Muscle of arm (tissue), 12 donors: ENCODE results near the gene PRKCG. TPM values are rescaled to one million over a fixed set of nuclear protein-coding genes. Genes with fewer than 3 reads are reported as not detected.

Experiments used
- DNase-seq: peaks from one replicate; pipeline ENCODE4 v3.0.0-alpha.2; 2013
- polyA plus RNA-seq, 12 donors: library from polyadenylated mRNA; unstranded; fragments of 120-200 nt; gene quantifications; one replicate each; pipeline ENCODE4 v1.2.1, GENCODE V29; 2013; ENCODE audit not compliant: insufficient read length in 12 of 12

PRKCG gene
- polyA plus RNA-seq, 12 donors = 0.09 to 4.5 (median 0.21) TPM; not detected in 4

DNA sequence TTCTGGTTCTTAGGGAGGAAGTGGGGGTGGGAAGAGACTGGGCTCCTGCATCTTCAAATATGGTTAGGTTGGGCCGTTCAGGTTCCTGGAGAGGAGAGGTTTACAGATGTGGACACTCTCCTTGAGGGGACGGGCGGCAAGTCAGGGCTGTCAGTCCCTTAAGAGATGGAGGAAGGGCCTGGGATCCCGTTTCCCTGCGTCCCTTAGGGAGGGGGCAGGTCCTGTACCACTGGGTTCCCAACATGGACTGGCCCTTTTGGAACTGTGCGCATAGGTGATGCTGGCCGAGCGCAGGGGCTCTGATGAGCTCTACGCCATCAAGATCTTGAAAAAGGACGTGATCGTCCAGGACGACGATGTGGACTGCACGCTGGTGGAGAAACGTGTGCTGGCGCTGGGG lies 16.2 kb downstream of the PRKCG start:
- no peak for DNase-seq

DNA sequence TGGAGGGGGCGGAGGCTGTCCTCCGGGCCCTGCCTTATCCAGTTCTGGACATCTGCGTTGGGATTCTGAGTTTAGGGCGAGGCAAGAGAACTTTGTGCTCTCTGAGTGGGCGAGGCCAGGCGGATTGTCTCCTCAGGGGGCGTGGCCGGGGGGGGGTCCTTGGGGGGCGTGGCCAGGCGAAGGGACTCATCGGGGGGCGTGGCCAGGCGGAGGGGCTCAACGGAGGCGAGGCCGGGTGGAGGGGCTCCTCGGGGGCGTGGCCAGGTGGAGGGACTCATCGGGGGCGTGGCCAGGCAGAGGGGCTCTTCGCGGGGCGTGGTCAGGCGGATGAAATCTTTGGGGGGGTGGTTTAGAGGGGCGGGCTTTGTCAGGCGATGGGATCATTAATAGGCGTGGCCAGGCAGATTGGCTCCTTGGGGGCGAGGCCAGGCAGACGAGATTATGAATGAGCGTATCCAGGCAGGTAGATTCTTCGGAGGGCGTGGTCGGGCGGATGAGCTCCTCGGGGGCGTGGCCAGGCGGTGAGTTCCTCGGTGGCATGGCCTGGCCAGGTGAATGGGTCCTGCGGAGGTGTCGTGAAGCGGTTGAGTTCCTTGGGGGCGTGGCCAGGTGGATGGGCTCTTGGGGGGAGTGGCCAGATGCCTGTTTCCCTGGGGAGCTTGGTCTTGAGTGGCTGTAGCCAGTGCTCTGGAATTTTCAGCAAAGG lies 16.8 kb downstream of the PRKCG start:
- DNase-seq = no peak

DNA sequence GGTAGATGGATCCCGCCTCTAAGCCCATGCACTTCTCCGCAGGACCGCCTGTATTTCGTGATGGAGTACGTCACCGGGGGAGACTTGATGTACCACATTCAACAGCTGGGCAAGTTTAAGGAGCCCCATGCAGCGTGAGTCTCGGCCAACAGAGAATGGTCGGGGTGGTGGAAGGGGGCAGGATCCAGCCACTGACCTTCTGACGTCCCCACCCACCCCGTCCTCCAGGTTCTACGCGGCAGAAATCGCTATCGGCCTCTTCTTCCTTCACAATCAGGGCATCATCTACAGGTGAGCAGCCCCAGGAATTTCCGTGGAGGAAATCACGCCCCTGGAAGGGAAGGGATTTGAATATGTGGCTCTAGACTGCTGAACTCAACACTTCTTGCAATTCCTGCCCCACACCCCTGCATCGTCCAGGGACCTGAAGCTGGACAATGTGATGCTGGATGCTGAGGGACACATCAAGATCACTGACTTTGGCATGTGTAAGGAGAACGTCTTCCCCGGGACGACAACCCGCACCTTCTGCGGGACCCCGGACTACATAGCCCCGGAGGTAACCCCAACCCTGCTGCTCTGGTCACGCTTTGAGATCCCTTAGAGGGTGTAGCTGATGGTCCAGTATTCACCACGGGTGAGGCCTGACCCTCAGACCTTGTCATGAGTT lies 18.3 kb downstream of the PRKCG start:
- DNase-seq = no peak

GRCh38 chr19:53903055-53903680 lies 21.2 kb downstream of the PRKCG start:
- DNase-seq = peak; percentile 59

DNA sequence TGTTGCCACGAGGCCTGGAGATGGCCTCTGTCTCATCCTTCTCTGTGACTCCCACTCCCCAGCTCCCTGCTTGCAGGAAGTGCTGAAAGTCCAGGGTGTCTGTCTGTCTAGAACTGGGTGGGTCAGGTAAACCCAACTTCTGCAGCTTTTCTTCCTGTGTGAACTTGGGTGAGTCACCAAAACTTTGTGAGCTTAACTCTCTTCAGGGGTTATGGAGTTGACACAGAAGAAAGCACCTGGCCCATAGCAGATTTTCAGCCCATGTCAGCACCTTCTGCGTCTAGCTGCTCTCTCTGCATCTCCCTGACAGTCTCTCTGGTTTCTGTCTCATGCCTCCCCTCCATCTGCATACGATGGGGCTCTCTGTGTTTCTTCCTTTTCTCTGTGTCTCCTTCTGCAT lies 22.9 kb downstream of the PRKCG start:
- DNase-seq = no peak

GRCh38 chr19:53905787-53906186 lies 23.8 kb downstream of the PRKCG start:
- DNase-seq = no peak

GRCh38 chr19:53906211-53907192 lies 24.5 kb downstream of the PRKCG start:
- DNase-seq = no peak

DNA sequence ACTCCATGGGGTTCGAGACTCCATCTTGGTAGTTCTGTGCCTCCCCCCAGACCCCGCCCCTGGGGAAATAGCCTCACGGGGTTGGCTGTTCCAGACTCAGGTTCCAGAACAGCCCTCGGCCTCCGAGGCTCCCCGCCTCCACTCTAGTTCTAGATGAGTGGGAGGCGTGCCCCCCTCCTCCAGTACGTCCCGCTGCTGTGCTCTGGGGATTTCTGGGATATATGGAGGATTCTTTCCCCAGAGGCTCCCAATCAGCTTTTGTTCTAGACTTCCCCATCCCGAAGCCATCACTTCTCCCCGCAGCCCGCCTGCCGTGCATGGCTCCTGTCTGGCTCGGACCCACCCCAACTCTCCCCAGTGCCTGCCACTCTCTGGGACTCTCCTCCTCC lies 25.2 kb downstream of the PRKCG start:
- no peak for DNase-seq

DNA sequence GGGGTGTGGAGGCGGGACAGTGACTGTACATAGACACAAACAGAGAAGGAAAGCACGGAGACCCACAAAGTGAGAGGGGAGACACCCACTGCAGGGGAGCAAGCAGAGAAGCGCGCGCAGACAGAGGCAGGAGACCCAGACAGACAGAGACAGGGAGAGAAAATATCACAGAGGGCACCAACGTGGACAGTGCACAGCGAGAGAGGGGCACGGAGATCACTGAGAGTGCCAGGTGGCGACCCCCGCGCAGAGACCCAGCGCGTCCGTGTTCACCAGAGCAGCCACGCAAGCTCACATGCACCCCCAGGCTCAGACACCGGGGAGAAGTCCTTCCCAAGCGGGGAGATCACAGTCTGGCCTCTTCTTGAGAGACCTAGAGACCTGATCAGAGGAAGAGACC lies 25.7 kb downstream of the PRKCG start:
- no peak for DNase-seq

DNA sequence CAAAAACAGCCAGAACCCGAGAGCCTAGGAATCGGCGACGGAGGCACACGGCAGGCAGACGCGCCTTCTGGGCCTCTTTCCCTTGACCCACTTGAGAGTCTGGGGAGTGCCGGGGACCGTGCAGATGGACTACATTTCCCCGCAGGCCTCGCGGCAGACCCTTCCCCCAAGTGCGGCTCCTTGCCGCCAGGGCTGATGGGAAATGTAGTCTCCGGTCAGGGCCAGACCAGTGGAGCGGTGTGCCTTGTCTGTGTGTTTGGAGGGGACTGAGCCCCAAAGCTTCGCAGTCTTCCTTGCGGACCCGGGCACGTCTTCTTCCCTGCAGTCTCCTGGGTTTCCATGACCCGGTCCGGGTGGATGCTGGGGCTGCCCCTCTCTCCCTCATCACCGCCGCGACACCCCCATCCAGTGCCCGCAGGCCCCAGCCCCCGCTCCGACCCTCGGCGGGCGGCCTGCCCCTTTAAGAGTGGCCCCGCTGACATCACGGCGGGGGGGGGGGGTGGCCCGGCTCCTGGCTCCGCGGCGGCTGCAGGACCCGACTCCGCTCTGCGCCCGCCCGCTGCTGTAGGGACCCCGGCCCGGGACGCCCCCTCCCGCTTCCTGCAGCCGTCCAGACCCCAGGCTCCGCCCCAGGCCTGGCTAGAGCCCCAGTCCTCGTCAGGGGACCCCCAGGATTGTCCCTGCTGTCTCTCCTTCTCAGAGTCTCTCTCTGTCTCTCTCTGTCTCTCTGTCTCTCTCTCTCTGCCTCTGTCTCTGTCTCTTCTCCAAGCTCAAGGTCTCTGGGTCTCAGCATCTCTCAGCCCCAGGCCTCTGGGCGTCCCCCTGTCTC lies 26.3 kb downstream of the PRKCG start:
- no peak for DNase-seq

DNA sequence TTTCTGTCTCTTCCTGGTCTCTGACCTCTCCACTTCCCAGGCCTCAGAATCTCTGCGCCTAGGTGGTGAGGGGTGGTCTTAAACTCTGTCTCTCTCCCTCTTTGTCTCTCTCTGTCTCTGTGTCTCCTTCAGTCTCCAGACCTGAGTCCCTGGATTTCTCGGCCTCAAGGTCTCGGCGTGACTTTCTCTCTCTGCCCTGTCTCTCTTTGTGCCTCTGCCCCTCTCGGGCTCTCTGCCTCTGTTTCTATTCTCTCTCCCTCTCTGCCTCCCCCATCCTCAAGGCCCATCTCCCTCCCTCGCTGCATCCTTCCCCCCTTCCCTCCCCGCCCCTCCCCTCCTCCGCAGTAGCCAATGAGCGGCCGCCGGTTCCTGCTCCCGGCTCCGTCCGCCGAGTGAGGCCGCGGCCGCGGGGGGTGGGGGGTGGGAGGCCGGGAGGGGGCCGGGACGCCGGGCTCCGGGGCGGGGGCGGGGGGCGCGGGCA lies 27.0 kb downstream of the PRKCG start, which contains the start of gene CACNG7:
Gene CACNG7, plus strand, starts transcription at position 344 of the 481 bp plus-strand sequence. CDS start 3,554 bp downstream, outside the sequence.
- DNase-seq = no peak

- no peak for DNase-seq
These were observed 27.6 kb downstream of the PRKCG start for GRCh38 chr19:53909471-53910169.

- no peak for DNase-seq
These were observed 28.1 kb downstream of the PRKCG start for GRCh38 chr19:53910170-53910518.

DNA sequence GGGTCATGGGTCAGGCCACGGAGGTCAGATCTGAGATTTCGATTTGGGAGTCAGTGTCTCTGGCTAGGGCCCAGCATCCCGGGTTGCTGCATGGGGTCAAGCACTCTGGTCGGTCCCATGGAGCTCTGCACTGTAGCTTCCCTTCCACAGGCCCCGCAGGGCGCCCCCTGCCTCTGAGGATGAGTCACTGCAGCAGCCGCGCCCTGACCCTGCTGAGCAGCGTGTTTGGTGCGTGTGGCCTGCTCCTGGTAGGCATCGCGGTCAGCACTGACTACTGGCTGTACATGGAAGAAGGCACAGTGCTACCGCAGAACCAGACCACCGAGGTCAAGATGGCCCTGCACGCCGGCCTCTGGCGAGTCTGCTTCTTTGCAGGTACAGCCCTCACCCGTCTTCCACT lies 30.7 kb downstream of the PRKCG start:
- DNase-seq = no peak

DNA sequence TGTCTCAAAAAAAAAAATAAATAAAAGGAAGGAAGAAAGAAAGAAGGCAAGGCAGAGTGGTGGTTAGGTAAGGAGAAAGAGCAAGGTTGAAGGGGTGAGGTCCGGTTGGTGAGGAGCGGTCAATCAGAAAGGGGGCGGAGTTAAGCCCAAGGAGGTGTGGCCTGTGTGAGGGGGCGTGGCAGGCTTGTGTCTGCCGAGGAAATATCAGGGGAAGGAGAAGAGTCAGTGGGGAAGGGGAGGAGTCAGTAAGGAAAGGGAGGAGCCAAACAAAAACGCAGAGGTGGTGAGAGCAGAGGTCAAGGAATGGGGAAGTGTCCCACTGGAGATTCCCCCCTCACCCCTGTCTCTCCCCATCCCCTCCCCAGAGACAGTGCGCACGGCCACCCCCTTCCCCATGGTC lies 33.0 kb downstream of the PRKCG start:
- DNase-seq = no peak

- DNase-seq = no peak
These were observed 34.0 kb downstream of the PRKCG start for GRCh38 chr19:53916004-53916403.

- DNase-seq = no peak
These were observed 35.4 kb downstream of the PRKCG start for GRCh38 chr19:53917356-53917755.

GRCh38 chr19:53927739-53928138 lies 45.7 kb downstream of the PRKCG start:
- DNase-seq = peak; percentile 65

DNA sequence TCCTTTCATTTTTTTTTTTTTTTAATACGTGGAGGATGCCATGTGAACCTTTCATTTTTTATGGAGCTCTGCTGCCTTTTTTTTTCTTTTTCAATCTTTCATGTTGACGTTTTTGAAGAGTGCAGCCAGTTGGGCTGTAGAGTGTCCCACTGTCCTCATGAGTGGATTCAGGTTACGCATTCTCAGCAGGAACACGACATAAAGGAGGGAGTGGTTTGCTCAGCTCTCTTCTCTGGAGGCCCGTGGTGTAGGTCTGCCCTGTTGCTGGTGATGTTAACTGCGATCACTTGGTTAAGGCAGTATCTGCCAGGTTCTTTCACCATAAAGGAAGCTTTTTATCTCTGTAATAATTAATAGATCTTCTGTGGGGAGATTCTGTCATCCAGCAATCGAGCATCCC lies 54.0 kb downstream of the PRKCG start:
- no peak for DNase-seq
